Measurements from ENCODE around the gene EPHB1.

EPHB1 gene

GRCh38 chr3:134883697-134884385 lies 88.8 kb downstream of the EPHB1 start:
- H3K4me3 ChIP-seq (ENCODE audit: low read depth, low read length, poor library complexity, severe bottlenecking): no peak overlapping the region
- H3K27me3 ChIP-seq (ENCODE audit: insufficient read depth, low read length): no peaks in the 10 kb centered on the region
- no peak for TF ChIP-seq EZH2 (IDR thresholded peaks at IDR 0.05; ENCODE audit: borderline replicate concordance, low read length)
- TF ChIP-seq, protein P1, sequence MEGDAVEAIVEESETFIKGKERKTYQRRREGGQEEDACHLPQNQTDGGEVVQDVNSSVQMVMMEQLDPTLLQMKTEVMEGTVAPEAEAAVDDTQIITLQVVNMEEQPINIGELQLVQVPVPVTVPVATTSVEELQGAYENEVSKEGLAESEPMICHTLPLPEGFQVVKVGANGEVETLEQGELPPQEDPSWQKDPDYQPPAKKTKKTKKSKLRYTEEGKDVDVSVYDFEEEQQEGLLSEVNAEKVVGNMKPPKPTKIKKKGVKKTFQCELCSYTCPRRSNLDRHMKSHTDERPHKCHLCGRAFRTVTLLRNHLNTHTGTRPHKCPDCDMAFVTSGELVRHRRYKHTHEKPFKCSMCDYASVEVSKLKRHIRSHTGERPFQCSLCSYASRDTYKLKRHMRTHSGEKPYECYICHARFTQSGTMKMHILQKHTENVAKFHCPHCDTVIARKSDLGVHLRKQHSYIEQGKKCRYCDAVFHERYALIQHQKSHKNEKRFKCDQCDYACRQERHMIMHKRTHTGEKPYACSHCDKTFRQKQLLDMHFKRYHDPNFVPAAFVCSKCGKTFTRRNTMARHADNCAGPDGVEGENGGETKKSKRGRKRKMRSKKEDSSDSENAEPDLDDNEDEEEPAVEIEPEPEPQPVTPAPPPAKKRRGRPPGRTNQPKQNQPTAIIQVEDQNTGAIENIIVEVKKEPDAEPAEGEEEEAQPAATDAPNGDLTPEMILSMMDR (IDR thresholded peaks at IDR 0.05; ENCODE audit: low read length): no peak
- H3F3A ChIP-seq (ENCODE audit: insufficient read depth, low read length): no peaks in the 10 kb centered on the region
- no peaks in the 10 kb centered on the region for H3K9me3 ChIP-seq (ENCODE audit: low read length)
- H3K36me3 ChIP-seq (ENCODE audit: insufficient read depth, low read length): no peaks in the 10 kb centered on the region
- H3K9me2 ChIP-seq (ENCODE audit: low read depth, low read length): no peaks in the 10 kb centered on the region
- H2AFZ ChIP-seq (ENCODE audit: low read length): no peak overlapping the region
- no peak overlapping the region for H3K9ac ChIP-seq (ENCODE audit: low read length)
- H3K27ac ChIP-seq (ENCODE audit: low read depth, low read length, poor library complexity, severe bottlenecking): no peak overlapping the region
- no peak overlapping the region for H3K4me2 ChIP-seq (ENCODE audit: low read length)
- no peaks in the 10 kb centered on the region for H3K79me2 ChIP-seq (ENCODE audit: insufficient read depth, low read length)
- H3K4me1 ChIP-seq (ENCODE audit: insufficient read depth, low read length, severe bottlenecking): no peaks in the 10 kb centered on the region
- no peaks in the 10 kb centered on the region for H4K20me1 ChIP-seq (ENCODE audit: insufficient read depth, low read length)

GRCh38 chr3:134885877-134886621 lies 91.0 kb downstream of the EPHB1 start:
- Histone ChIP-seq H3K4me3 (ENCODE audit: low read depth, low read length, poor library complexity, severe bottlenecking) (no peak overlapping the region), H3K36me3 (ENCODE audit: insufficient read depth, low read length) (no peaks in the 10 kb centered on the region), H3K79me2 (ENCODE audit: insufficient read depth, low read length) (no peaks in the 10 kb centered on the region), H3K9me2 (ENCODE audit: low read depth, low read length) (no peaks in the 10 kb centered on the region), H3K27me3 (ENCODE audit: insufficient read depth, low read length) (no peaks in the 10 kb centered on the region), H3K9me3 (ENCODE audit: low read length) (no peaks in the 10 kb centered on the region), H3F3A (ENCODE audit: insufficient read depth, low read length) (no peaks in the 10 kb centered on the region), H3K9ac (ENCODE audit: low read length) (no peak overlapping the region), H3K27ac (ENCODE audit: low read depth, low read length, poor library complexity, severe bottlenecking) (no peak overlapping the region), H2AFZ (ENCODE audit: low read length) (no peak overlapping the region), H3K4me1 (ENCODE audit: insufficient read depth, low read length, severe bottlenecking) (no peaks in the 10 kb centered on the region), H3K4me2 (ENCODE audit: low read length) (no peak overlapping the region), H4K20me1 (ENCODE audit: insufficient read depth, low read length) (no peaks in the 10 kb centered on the region)
- no peak for TF ChIP-seq EZH2 (IDR thresholded peaks at IDR 0.05; ENCODE audit: borderline replicate concordance, low read length)
- TF ChIP-seq, protein P1 (IDR thresholded peaks at IDR 0.05; ENCODE audit: low read length): no peak

DNA sequence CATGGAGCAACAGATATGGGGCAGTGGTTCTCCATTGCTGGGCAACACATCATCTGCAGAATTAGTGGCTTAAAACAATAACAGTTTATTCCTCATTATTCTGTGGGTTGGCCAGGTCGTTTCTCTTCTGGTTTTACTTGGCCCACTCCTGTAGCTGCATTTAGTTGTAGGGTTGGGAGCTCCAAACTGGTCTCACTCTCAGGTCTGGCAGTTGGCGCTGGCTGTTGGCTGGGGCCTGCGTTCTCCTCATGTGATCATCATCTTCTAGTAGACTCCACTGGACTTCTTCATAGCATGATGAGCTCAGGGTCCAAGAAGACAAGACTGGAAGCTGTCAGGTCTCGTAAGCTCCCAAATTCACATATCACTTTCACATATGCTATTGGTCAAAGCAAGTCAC lies 91.9 kb downstream of the EPHB1 start:
- Histone ChIP-seq H2AFZ (ENCODE audit: low read length) (no peak overlapping the region), H3F3A (ENCODE audit: insufficient read depth, low read length) (no peaks in the 10 kb centered on the region), H3K27ac (ENCODE audit: low read depth, low read length, poor library complexity, severe bottlenecking) (no peak overlapping the region), H3K4me1 (ENCODE audit: insufficient read depth, low read length, severe bottlenecking) (no peaks in the 10 kb centered on the region), H4K20me1 (ENCODE audit: insufficient read depth, low read length) (no peaks in the 10 kb centered on the region), H3K9ac (ENCODE audit: low read length) (no peak overlapping the region), H3K4me3 (ENCODE audit: low read depth, low read length, poor library complexity, severe bottlenecking) (no peak overlapping the region), H3K9me3 (ENCODE audit: low read length) (no peaks in the 10 kb centered on the region), H3K27me3 (ENCODE audit: insufficient read depth, low read length) (no peaks in the 10 kb centered on the region), H3K79me2 (ENCODE audit: insufficient read depth, low read length) (no peaks in the 10 kb centered on the region), H3K9me2 (ENCODE audit: low read depth, low read length) (no peaks in the 10 kb centered on the region), H3K4me2 (ENCODE audit: low read length) (no peak overlapping the region), H3K36me3 (ENCODE audit: insufficient read depth, low read length) (no peaks in the 10 kb centered on the region)
- TF ChIP-seq EZH2 (IDR thresholded peaks at IDR 0.05; ENCODE audit: borderline replicate concordance, low read length): no peak
- TF ChIP-seq, protein P1 (IDR thresholded peaks at IDR 0.05; ENCODE audit: low read length): no peak
